GM12892 (cell line): ENCODE results near the gene RRP9.

Source experiments
- POLR2A ChIP-seq: IDR thresholded peaks from 2 replicates; pipeline ENCODE4 v1.6.1; 2011; ENCODE audit warnings: low read depth, low read length, control low read depth
- POLR2AphosphoS5 ChIP-seq: IDR thresholded peaks from 2 replicates; pipeline ENCODE4 v1.6.1; 2011; ENCODE audit warnings: low read depth, low read length, control low read depth

- TF ChIP-seq POLR2A (no peak), POLR2AphosphoS5 (no peak)
Observed at GRCh38 chr3:51957520-51958205, 16.0 kb upstream of the RRP9 start.
